ENCODE results near the gene NRGN. TPM values are rescaled to one million over a fixed set of nuclear protein-coding genes. Genes with fewer than 3 reads are reported as not detected.

The NRGN gene
- total and polyA plus RNA-seq, 2 of the 8 experiments (the other 6 are each of a cell fraction or from before 2014, with no cell fraction given) = 0.60 to 1.0 TPM

DNA sequence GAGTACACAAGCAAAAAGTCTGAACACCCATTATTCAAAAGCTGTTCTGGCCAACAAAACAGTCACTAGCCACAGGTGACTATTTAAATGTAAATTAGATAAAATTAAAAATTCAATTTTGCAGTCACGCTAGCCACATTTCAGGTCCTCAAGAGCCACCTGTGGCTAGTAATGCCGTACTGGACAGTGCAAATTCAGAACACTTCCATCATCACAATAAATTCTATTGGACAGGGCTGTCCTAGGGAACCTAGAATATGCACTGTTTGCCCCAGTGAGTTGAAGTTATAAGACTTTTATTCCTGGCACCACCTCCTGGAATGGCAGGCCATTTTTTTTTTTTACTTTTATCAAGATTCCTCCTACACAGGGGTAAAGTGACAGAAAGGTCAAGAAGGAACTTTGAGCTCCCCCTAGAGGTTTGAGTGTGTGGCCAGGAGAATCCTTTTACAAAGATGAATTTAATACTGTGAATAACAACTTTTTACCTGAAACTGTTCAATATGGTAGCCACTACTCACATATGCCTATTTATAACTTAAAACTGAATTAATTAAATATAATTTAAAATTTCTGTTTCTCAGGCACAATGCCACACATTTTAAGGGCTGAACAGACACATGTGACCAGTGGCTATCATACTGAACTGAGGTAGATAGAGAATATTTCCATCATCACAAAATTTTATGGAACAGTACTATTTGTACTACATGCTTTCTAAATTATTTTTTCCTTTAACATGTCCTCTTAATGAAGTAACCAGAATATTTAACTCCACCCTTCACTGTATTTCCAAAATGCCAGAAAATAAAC lies 53.9 kb downstream of the NRGN start:
- no peak overlapping the region for H3K9ac ChIP-seq (replicated peaks in 1 of 4; ENCODE audit: extremely low read depth in 1 of 4, low read depth in 3 of 4, low read length in 3 of 4)
- TF ChIP-seq, protein P1, sequence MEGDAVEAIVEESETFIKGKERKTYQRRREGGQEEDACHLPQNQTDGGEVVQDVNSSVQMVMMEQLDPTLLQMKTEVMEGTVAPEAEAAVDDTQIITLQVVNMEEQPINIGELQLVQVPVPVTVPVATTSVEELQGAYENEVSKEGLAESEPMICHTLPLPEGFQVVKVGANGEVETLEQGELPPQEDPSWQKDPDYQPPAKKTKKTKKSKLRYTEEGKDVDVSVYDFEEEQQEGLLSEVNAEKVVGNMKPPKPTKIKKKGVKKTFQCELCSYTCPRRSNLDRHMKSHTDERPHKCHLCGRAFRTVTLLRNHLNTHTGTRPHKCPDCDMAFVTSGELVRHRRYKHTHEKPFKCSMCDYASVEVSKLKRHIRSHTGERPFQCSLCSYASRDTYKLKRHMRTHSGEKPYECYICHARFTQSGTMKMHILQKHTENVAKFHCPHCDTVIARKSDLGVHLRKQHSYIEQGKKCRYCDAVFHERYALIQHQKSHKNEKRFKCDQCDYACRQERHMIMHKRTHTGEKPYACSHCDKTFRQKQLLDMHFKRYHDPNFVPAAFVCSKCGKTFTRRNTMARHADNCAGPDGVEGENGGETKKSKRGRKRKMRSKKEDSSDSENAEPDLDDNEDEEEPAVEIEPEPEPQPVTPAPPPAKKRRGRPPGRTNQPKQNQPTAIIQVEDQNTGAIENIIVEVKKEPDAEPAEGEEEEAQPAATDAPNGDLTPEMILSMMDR (IDR thresholded peaks at IDR 0.05; ENCODE audit: control extremely low read depth in 1 of 3, insufficient read depth in 1 of 3, low read depth in 1 of 3, low read length in 3 of 3) = peak in 2 of 3 experiments; percentile 43 to 62; a peak in 3 of 4 replicates

More for the DNA sequence above, 53.9 kb downstream of the NRGN start:
- H2BK120ac ChIP-seq (replicated peaks; ENCODE audit: low read depth, low read length) = no peak overlapping the region
- H3K23me2 ChIP-seq (ENCODE audit: low read depth, low read length) = no peaks in the 10 kb centered on the region
- H4K8ac ChIP-seq (ENCODE audit: extremely low read depth, insufficient read depth, low read length) = no peak overlapping the region
- no peaks in the 10 kb centered on the region for H3K9me3 ChIP-seq (ENCODE audit: insufficient read depth in 2 of 2, low read depth in 1 of 2, low read length in 1 of 2)
- no peak overlapping the region for H3K14ac ChIP-seq (ENCODE audit: insufficient read length)
- no peak overlapping the region for H2AK5ac ChIP-seq (ENCODE audit: low read depth, low read length)
- no peak overlapping the region for H4K91ac ChIP-seq (replicated peaks; ENCODE audit: insufficient read length, low read length)
- H2AFZ ChIP-seq (ENCODE audit: low read length) = no peak overlapping the region
- H3K27me3 ChIP-seq (replicated peaks in 1 of 4; ENCODE audit: control insufficient read depth in 3 of 4, extremely low read depth in 1 of 4, insufficient read depth in 3 of 4, low read length in 3 of 4) = no peaks in the 10 kb centered on the region
- H2BK12ac ChIP-seq (ENCODE audit: low read depth, low read length) = no peak overlapping the region
- peak overlapping the region; percentile 45 to 52 for H3K4me2 ChIP-seq (ENCODE audit: insufficient read depth in 1 of 2, low read depth in 2 of 2, low read length in 2 of 2)
- DNase-seq (ENCODE audit: low read depth in 1 of 2, low spot score in 2 of 2) (no peak), FAIRE-seq (peak; percentile 85)
- CTCF ChIA-PET (ENCODE audit: partially characterized antibody) = interaction anchor here (0.5 to 7.6 kb wide), 34 partner anchors 10 to 475 kb away, joined by 3 to 111 read pairs (median 4); partner anchors contain the start of genes ESAM, ROBO3, SIAE and SPA17
- no peak overlapping the region for H3K4ac ChIP-seq (replicated peaks; ENCODE audit: insufficient read length, low read depth, low read length)
- H4K20me1 ChIP-seq (replicated peaks in 1 of 2; ENCODE audit: control insufficient read depth in 1 of 2, insufficient read depth in 2 of 2, low read length in 2 of 2) = peaks cover 13 to 27% of the 10 kb centered on the region in 2 experiments
- peaks cover 5% of the 10 kb centered on the region for H3K79me1 ChIP-seq (ENCODE audit: low read depth, low read length)
- H3K27ac ChIP-seq (ENCODE audit: low read depth, low read length) = no peak overlapping the region
- peak overlapping the region in 1 of 4 experiments; percentile 44; a peak in 1 of 8 replicates for H3K4me3 ChIP-seq (ENCODE audit: extremely low read depth in 1 of 4, insufficient read depth in 2 of 4, low read depth in 3 of 4, low read length in 4 of 4)
- H2BK15ac ChIP-seq (ENCODE audit: low read length) = no peak overlapping the region
- POLR2A ChIA-PET (ENCODE audit: partially characterized antibody) = interaction anchor here (0.6 to 2.0 kb wide), 9 partner anchors 9 to 94 kb away, joined by 3 to 8 read pairs (median 3); no protein-coding TSS in a partner anchor
- 43% methylated on average over 2 of the region's 2 CpGs; no CpG with 5 or more reads in 1 of the 2 experiments for WGBS, 2 experiments (ENCODE audit: extremely low coverage in 1 of 2, insufficient coverage in 1 of 2, insufficient read length in 1 of 2, insufficient replicate concordance in 2 of 2, low coverage in 1 of 2, low lambda C conversion rate in 2 of 2, missing lambda C conversion rate in 1 of 2)
- H3K36me3 ChIP-seq (ENCODE audit: control insufficient read depth in 2 of 4, insufficient read depth in 4 of 4, low read length in 3 of 4) = no peaks in the 10 kb centered on the region
- no peak overlapping the region for H2BK5ac ChIP-seq (ENCODE audit: low read depth, low read length)
- H3K4me1 ChIP-seq (replicated peaks in 1 of 4; ENCODE audit: control insufficient read depth in 3 of 4, insufficient read depth in 4 of 4, low read length in 3 of 4) = peaks cover 3 to 28% (median 7%) of the 10 kb centered on the region in 4 experiments; a peak in 6 of 7 replicates
- no peak overlapping the region for H3K56ac ChIP-seq (replicated peaks; ENCODE audit: insufficient read length, low read depth, low read length)
- H4K5ac ChIP-seq (ENCODE audit: insufficient read length, low read depth, low read length) = no peak overlapping the region
- H2BK20ac ChIP-seq (ENCODE audit: low read length) = no peak overlapping the region
- H3K79me2 ChIP-seq (ENCODE audit: control insufficient read depth in 1 of 2, insufficient read depth in 2 of 2, low read length in 2 of 2) = peaks cover 37 to 100% of the 10 kb centered on the region in 2 experiments
- H3K18ac ChIP-seq (ENCODE audit: extremely low read depth, low read length) = no peak overlapping the region
- no peak overlapping the region for H3K23ac ChIP-seq (ENCODE audit: insufficient read length)
